CD4-positive, alpha-beta T cell treated with Interleukin-21 for 1 hour (primary cell): ENCODE results near the gene SLC7A14.

Experiments used
- DNase-seq: peaks from one replicate; pipeline ENCODE4 v3.0.0-alpha.2; 2020

SLC7A14 gene

DNA sequence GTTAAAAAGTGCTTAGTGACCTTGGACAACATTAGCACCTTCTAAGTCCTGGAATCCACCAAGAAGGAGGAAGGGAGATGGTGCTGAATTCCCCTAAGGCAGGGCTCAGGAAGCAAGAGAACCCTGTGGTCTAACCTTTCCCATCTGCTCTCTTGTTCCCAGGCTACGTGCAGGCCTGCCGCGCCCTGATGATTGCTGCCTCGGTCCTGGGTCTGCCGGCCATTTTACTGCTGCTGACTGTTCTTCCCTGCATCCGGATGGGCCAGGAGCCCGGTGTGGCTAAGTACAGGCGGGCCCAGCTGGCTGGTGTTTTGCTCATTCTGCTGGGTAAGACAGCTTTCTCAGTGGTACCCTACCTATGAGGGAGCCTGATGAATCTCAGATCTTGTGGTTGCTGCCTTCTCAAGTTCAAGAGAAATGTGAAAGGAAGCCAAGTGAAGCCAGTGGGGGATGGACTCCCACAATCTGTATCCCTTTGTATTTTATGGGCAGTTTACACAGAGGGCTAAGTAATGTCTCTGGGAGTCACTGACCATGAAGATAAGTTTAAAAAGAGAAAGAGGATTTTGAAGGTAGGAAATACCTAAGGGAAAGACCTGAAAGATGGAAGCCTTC is 162.8 kb downstream of the SLC7A14 start:
- no peak for DNase-seq

- no peak for DNase-seq
Observed at GRCh38 chr3:170421758-170422157, 164.1 kb downstream of the SLC7A14 start.

- no peak for DNase-seq
Observed at GRCh38 chr3:170421111-170421641, 164.7 kb downstream of the SLC7A14 start.

GRCh38 chr3:170420307-170420821 is 165.5 kb downstream of the SLC7A14 start:
- no peak for DNase-seq

- DNase-seq = no peak
Observed at GRCh38 chr3:170419557-170420087, 166.3 kb downstream of the SLC7A14 start.

DNA sequence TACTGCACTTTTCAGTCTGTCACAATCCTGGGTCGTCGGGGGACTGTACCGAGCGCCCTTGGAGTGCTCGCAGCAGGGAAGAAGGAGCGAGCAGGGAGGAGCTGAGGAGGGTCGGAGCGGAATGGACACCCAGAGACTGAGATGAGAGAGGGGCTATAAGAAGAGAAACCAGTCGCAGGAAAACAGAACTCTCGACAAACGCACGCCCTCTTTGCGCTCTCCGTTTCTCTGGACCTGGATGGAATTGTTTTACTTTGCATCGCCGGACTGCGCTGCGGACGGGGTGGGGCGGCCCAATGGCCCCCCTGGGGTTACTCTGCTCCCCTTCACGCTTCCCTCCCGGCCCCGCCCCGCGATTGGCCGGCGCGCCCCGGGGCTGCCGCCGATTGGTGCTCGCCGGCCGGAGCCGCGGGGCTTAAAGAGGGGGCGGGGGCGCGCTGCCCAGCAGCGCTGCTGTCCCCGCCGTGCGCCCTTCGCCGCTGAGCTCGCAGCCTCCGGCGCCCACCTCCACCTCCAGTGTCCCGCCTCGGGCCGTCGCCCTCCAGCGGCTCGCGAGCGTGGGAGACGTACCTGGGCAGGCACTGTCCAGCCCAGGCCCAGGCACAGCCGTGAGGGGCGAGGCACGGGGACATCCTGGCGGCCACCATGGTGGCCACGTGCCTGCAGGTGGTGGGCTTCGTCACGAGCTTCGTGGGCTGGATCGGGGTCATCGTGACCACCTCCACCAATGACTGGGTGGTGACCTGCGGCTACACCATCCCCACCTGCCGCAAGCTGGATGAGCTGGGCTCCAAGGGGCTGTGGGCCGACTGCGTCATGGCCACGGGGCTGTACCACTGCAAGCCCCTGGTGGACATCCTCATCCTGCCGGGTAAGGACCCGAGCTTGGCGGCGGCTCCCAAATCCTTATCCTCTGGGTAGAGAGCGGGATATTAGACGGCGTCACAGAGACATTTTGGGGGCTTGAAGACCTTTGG is 167.2 kb downstream of the SLC7A14 start, which contains the start of gene CLDN11:
Gene CLDN11, plus strand, starts transcription at position 447 of the 977 bp plus-strand sequence. Its CDS starts 199 bp downstream, at position 646.
- DNase-seq = no peak

- no peak for DNase-seq
Observed at GRCh38 chr3:170417090-170417489, 168.8 kb downstream of the SLC7A14 start.

DNA sequence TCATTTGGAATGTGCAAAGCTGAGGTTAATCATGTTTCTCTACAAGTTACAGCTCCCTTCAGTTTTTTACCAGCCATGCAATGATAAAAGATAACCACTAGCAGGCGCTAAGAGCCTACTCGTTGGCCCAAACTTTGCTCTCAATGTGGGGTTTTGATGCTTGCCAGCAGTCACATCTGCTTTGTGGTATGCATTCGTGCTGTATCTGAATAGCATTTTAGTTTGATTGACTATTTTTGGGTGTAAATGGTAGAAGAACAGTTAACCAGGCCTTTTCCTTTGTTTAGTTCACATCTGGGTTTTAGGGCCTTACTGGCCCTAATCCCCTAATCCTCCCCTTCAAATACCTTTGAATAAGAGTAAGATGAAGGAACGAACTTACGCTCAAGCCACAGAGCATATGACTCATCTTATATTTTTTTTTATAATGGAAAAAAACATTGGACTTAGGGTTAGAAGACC is 171.6 kb downstream of the SLC7A14 start:
- peak; percentile 57 for DNase-seq

DNA sequence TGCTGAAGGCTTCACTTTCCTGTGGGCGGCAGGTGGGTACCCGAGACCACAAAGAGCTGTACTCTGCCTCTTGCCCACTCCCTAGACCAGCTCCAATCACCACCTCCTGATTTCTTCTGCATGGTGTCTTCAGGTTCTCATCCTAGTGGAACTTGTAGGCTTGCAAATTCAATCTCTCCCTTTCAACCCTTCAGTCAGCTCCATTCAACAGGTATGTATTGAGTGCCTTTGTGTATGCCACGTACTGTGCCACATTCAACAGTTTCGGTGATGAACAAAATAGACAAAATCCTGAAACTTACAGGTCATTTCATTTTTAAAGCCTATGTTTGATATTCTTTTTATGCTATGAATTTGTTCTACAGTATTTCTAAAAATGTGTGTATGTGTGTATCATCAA is 172.6 kb downstream of the SLC7A14 start:
- no peak for DNase-seq

- peak; percentile 8 for DNase-seq
Observed at GRCh38 chr3:170410428-170411029, 175.3 kb downstream of the SLC7A14 start.
